ENCODE results near the gene LRRTM4.

- TF ChIP-seq SMC3 (conservative IDR thresholded peaks at IDR 0.05; ENCODE audit: poor library complexity) (no peak), CTCF (IDR thresholded peaks at IDR 0.05; ENCODE audit: poor library complexity, severe bottlenecking) (no peak), MXI1 (conservative IDR thresholded peaks at IDR 0.05; ENCODE audit: poor library complexity, severe bottlenecking) (no peak), RAD21 (conservative IDR thresholded peaks at IDR 0.05) (no peak)
These were observed 227.7 kb downstream of the LRRTM4 start for GRCh38 chr2:77294474-77294873.
